Measurements from ENCODE around the gene ARL15. TPM values are rescaled to one million over a fixed set of nuclear protein-coding genes. Genes with fewer than 3 reads are reported as not detected.

ARL15 gene
- total and polyA plus RNA-seq, 9 of the 15 experiments (the other 6 are each of a cell fraction or from before 2014, with no cell fraction given) = 18.5 to 80.4 (median 57.0) TPM

DNA sequence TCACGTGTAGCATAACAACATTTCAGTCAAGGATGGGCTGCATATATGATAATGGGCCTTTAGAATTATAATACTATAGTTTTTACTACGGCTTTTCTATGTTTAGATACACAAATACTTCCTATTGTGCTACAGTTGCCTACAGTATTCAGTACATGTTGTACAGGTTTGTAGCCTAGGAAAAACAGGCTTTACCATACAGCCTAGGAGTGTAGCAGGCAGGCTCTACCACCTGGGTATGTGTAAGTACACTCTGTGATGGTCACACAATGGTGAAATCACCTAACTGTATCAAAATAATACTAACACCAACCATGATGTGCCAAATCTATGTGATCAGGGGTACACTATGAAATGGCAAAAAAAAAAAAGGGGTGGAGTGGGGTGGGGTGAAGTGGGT is 372.9 kb downstream of the ARL15 start:
- TF ChIP-seq, protein P1, sequence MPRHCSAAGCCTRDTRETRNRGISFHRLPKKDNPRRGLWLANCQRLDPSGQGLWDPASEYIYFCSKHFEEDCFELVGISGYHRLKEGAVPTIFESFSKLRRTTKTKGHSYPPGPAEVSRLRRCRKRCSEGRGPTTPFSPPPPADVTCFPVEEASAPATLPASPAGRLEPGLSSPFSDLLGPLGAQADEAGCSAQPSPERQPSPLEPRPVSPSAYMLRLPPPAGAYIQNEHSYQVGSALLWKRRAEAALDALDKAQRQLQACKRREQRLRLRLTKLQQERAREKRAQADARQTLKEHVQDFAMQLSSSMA (CRISPR knock-in tag; IDR thresholded peaks at IDR 0.05) = no peak
- TF ChIP-seq PYGO2 (tag; IDR thresholded peaks at IDR 0.05) (no peak), BRCA1 (IDR thresholded peaks at IDR 0.05) (no peak), BRCA1 (CRISPR knock-in tag; IDR thresholded peaks at IDR 0.05) (no peak), CAMTA2 (CRISPR knock-in tag; conservative IDR thresholded peaks at IDR 0.05) (no peak), IRF2 (CRISPR knock-in tag; IDR thresholded peaks at IDR 0.05) (no peak), MTA2 (IDR thresholded peaks at IDR 0.05; ENCODE audit: low read depth) (no peak), CBFB (CRISPR knock-in tag; IDR thresholded peaks at IDR 0.05) (no peak), SNIP1 (IDR thresholded peaks at IDR 0.05; ENCODE audit: low read depth) (no peak), ZFP1 (CRISPR knock-in tag; IDR thresholded peaks at IDR 0.05) (no peak), ESRRA (IDR thresholded peaks at IDR 0.05; ENCODE audit: borderline replicate concordance, low read depth) (no peak), YY1 (IDR thresholded peaks at IDR 0.05; ENCODE audit: borderline replicate concordance in 1 of 3, control insufficient read depth in 1 of 3, extremely low read depth in 1 of 3, insufficient read depth in 3 of 3, insufficient read length in 1 of 3, insufficient replicate concordance in 2 of 3, low read depth in 1 of 3, low read length in 2 of 3) (no peak), ZNF584 (CRISPR knock-in tag; IDR thresholded peaks at IDR 0.05; ENCODE audit: low read depth) (no peak), DDX20 (tag; IDR thresholded peaks at IDR 0.05; ENCODE audit: low read depth) (no peak), MXI1 (IDR thresholded peaks at IDR 0.05; ENCODE audit: low read depth, low read length) (no peak), E2F3 (CRISPR knock-in tag; IDR thresholded peaks at IDR 0.05) (no peak)
- H3K36me3 ChIP-seq (ENCODE audit: control insufficient read depth, insufficient read depth, low read length) = no peaks in the 10 kb centered on the region
- ATAC-seq (no peak), DNase-seq (ENCODE audit: extremely low read depth in 1 of 4, low spot score in 3 of 4) (no peak), FAIRE-seq (no peak)
- intact Hi-C loops (cut with micrococcal nuclease) (no loop called here), in situ Hi-C loops (cut with MboI) (no loop called here)
- H3K9me3 ChIP-seq (replicated peaks; ENCODE audit: control insufficient read depth, insufficient read depth, low read depth, low read length) = no peaks in the 10 kb centered on the region
- H3K27ac ChIP-seq (ENCODE audit: extremely low read depth, low read depth, low read length) = no peak overlapping the region
- H3K4me3 ChIP-seq = no peak overlapping the region
- H2AFZ ChIP-seq (ENCODE audit: low read depth, low read length) = no peak overlapping the region
- no peaks in the 10 kb centered on the region for H3K27me3 ChIP-seq (ENCODE audit: control insufficient read depth in 2 of 2, insufficient read depth in 2 of 2, low read length in 2 of 2)
- no peak overlapping the region for H3K9ac ChIP-seq (ENCODE audit: insufficient read depth in 1 of 2, low read depth in 2 of 2, low read length in 2 of 2)
- CTCF ChIA-PET (ENCODE audit: low intra/inter-chr PET ratio) = no interaction called here
- H3K4me2 ChIP-seq (ENCODE audit: insufficient read depth, low read length) = no peak overlapping the region
- POLR2A ChIA-PET = no interaction called here
- no peaks in the 10 kb centered on the region for H3K4me1 ChIP-seq (replicated peaks in 1 of 2; ENCODE audit: control insufficient read depth in 2 of 2, insufficient read depth in 2 of 2, low read length in 2 of 2)
- no peaks in the 10 kb centered on the region for H4K20me1 ChIP-seq (replicated peaks; ENCODE audit: control insufficient read depth, insufficient read depth, low read length)
- no peaks in the 10 kb centered on the region for H3K79me2 ChIP-seq (ENCODE audit: control insufficient read depth, insufficient read depth, low read length)
- no TSS peak for BruUV-seq (replicated peaks)
- H3K9me1 ChIP-seq (ENCODE audit: control insufficient read depth, insufficient read depth, low read length) = no peaks in the 10 kb centered on the region
- WGBS (ENCODE audit: insufficient coverage, low coverage, missing lambda C conversion rate) = 86% methylated on average over 2 of the region's 2 CpGs

All from K562 (cell line).